GM04504 (cell line): Measurements from ENCODE around the gene KIRREL1.

ENCODE experiments used
- DNase-seq: peaks from one replicate; pipeline ENCODE4 v3.0.0-alpha.2; 2012; ENCODE audit warnings: low read depth

The KIRREL1 gene

GRCh38 chr1:157975228-157975950 is 18.1 kb upstream of the KIRREL1 start:
- no peak for DNase-seq

- no peak for DNase-seq
Observed at GRCh38 chr1:157976888-157977287, 16.6 kb upstream of the KIRREL1 start.

- DNase-seq, result no peak
Observed at GRCh38 chr1:157978586-157979403, 14.7 kb upstream of the KIRREL1 start.

GRCh38 chr1:157982136-157982535 is 11.3 kb upstream of the KIRREL1 start:
- no peak for DNase-seq

- no peak for DNase-seq
Observed at GRCh38 chr1:157983787-157984186, 9.7 kb upstream of the KIRREL1 start.

- DNase-seq, result no peak
Observed at GRCh38 chr1:157984469-157984868, 9.0 kb upstream of the KIRREL1 start.

GRCh38 chr1:157985473-157985872 is 8.0 kb upstream of the KIRREL1 start:
- DNase-seq, result no peak

GRCh38 chr1:157988002-157988401 is 5.4 kb upstream of the KIRREL1 start:
- DNase-seq, result no peak

GRCh38 chr1:157992031-157992832 is 1.2 kb upstream of the KIRREL1 start:
- DNase-seq, result no peak

GRCh38 chr1:157992833-157993146 is 655 bp upstream of the KIRREL1 start:
- DNase-seq, result no peak

GRCh38 chr1:157993918-157994605 is 617 bp downstream of the KIRREL1 start:
- DNase-seq, result no peak

- no peak for DNase-seq
Observed at GRCh38 chr1:157994704-157995582, 1.5 kb downstream of the KIRREL1 start.

GRCh38 chr1:157995583-157996169 is 2.2 kb downstream of the KIRREL1 start:
- no peak for DNase-seq

GRCh38 chr1:157996433-157996832 is 3.0 kb downstream of the KIRREL1 start:
- DNase-seq, result no peak

GRCh38 chr1:158000507-158000906 is 7.1 kb downstream of the KIRREL1 start:
- DNase-seq, result no peak

- no peak for DNase-seq
Observed at GRCh38 chr1:158002022-158002630, 8.7 kb downstream of the KIRREL1 start.

- no peak for DNase-seq
Observed at GRCh38 chr1:158002631-158003405, 9.4 kb downstream of the KIRREL1 start.

- DNase-seq, result no peak
Observed at GRCh38 chr1:158003406-158003800, 10.0 kb downstream of the KIRREL1 start.

GRCh38 chr1:158005224-158005623 is 11.8 kb downstream of the KIRREL1 start:
- DNase-seq, result no peak

- no peak for DNase-seq
Observed at GRCh38 chr1:158007180-158007579, 13.7 kb downstream of the KIRREL1 start.
